GM19238 (cell line): ENCODE results near the gene ALDH3A1.

Experiments
- DNase-seq: peaks from one replicate; pipeline ENCODE4 v3.0.0; 2011; ENCODE audit warnings: low spot score; ENCODE audit not compliant: insufficient read length

Gene ALDH3A1

GRCh38 chr17:19703828-19704613 is 44.1 kb downstream of the ALDH3A1 start:
- no peak for DNase-seq

- no peak for DNase-seq
Measured at GRCh38 chr17:19703106-19703827, 44.8 kb downstream of the ALDH3A1 start.

DNA sequence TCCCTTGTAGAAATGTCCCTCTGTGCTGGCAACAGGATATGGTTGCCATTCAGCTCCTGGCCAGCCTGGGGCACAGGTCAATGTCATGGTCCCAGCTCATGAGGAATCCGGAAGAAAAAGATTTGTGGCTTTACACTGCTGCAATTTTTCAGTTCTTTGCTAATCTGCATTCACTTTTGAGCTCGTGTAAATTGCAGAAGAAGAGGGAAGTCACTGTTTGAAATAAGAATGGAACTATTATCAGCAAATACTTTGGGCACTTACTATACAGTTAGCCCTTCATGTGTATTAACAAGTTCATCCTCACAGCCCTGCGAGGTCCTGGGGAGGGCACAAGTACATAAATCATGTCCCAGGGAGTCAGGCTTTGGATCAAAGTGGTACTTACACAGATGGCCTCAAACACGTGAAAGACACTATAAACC is 45.9 kb downstream of the ALDH3A1 start:
- DNase-seq, result no peak
